ENCODE measurements around the gene PCLAF. TPM values are rescaled to one million over a fixed set of nuclear protein-coding genes. Genes with fewer than 3 reads are reported as not detected.

PCLAF gene
- total RNA-seq, 2 donors from 2014 or later, result 1.8 TPM; not detected in 1

DNA sequence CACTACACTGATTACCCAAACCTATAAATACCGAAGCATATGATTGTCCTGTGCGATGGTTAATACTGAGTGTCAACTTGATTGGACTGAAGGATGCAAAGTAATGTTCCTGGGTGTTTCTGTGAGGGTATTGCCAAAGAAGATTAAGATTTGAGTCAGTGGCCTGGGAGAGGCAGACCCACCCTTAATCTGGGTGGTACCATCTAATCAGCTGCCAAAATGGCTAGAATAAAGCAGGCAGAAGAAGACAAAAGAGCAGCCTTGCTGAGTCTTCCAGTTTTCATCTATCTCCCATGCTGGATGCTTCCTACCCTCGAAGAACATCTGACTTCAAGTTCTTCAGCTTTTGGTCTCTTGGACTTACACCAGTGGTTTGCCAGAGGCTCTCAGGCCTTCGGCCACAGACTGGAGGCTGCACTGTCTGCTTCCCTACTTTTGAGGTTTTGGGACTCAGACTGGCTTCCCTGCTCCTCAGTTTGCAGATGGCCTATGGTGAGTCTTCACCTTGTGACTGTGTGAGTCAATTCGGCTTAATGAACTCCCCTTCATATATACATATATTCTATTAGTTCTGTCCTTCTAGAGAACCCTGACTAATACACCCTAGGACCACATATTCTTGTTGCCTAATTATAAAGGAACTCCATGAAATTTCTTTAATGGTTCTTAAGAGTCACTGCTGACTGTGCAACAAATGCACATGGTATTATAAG, 56.9 kb downstream of the PCLAF start:
- TF ChIP-seq, protein P1, sequence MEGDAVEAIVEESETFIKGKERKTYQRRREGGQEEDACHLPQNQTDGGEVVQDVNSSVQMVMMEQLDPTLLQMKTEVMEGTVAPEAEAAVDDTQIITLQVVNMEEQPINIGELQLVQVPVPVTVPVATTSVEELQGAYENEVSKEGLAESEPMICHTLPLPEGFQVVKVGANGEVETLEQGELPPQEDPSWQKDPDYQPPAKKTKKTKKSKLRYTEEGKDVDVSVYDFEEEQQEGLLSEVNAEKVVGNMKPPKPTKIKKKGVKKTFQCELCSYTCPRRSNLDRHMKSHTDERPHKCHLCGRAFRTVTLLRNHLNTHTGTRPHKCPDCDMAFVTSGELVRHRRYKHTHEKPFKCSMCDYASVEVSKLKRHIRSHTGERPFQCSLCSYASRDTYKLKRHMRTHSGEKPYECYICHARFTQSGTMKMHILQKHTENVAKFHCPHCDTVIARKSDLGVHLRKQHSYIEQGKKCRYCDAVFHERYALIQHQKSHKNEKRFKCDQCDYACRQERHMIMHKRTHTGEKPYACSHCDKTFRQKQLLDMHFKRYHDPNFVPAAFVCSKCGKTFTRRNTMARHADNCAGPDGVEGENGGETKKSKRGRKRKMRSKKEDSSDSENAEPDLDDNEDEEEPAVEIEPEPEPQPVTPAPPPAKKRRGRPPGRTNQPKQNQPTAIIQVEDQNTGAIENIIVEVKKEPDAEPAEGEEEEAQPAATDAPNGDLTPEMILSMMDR (IDR thresholded peaks at IDR 0.05), result no peak
- no peak for TF ChIP-seq POLR2A (IDR thresholded peaks at IDR 0.05)

DNA sequence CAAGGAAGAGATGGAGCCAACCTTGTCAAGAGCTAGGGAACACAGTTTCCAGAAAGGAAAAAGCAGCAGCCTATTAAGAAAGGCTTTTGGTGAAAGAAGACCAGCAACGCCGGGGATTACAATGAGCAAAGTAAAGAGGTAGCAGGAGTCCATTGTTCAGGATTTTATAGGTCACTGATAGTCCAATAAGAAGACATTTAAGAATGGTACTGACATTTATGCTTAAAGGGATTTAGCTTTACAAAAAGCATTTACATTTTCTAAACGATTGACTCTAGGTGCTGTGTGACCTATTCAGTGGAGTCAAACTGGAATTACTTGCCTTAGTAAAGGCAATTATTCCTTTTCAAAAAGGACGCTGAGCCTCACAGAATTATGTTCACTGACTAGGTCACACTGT, 66.0 kb downstream of the PCLAF start:
- 62 to 81% methylated on average over 4 of the region's 4 CpGs for WGBS, 2 donors
- TF ChIP-seq POLR2A (IDR thresholded peaks at IDR 0.05), result no peak
- TF ChIP-seq, protein P1 (IDR thresholded peaks at IDR 0.05), result no peak

More for the DNA sequence above, 56.9 kb downstream of the PCLAF start:
- no peaks in the 10 kb centered on the region for H3K36me3 ChIP-seq (replicated peaks in 1 of 2; ENCODE audit: insufficient read depth in 1 of 2, low read depth in 2 of 2)
- DNase-seq (no peak), ATAC-seq (no peak)
- WGBS, 2 donors, result 90 to 92% methylated on average over 5 of the region's 5 CpGs
- no peaks in the 10 kb centered on the region for H3K27me3 ChIP-seq
- H3K4me3 ChIP-seq, result no peak overlapping the region
- H3K4me1 ChIP-seq, result no peaks in the 10 kb centered on the region
- H3K27ac ChIP-seq, result no peak overlapping the region
- intact Hi-C loops (cut with DNase I), result no loop called here
- H3K9me3 ChIP-seq, result no peaks in the 10 kb centered on the region

DNA sequence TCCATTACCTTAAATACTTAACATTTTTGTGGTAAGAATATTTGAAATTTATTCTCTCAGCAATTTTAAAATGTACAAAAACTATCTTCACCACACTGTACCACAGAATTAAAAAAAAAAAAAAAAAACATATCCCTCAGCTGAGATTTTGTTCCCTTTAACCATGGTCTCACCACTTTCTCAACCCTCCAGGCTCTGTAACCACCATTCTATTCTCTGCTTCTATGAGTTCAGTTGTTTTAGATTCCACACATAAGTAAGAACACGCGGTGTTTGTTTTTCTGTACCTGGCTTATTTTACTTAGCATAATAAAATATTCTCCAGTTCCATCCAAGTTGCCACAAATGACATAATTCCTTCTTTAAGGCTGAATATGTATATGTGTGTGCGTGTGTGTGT, 66.8 kb downstream of the PCLAF start:
- ATAC-seq, result no peak
- H3K4me3 ChIP-seq, result no peak overlapping the region
- TF ChIP-seq, protein P1 (IDR thresholded peaks at IDR 0.05), result no peak
- TF ChIP-seq POLR2A (IDR thresholded peaks at IDR 0.05), result no peak
- no peaks in the 10 kb centered on the region for H3K36me3 ChIP-seq (replicated peaks in 1 of 2; ENCODE audit: insufficient read depth in 1 of 2, low read depth in 2 of 2)
- 90 to 93% methylated on average over 3 of the region's 3 CpGs for WGBS, 2 donors
- H3K27ac ChIP-seq, result no peak overlapping the region
- no peaks in the 10 kb centered on the region for H3K27me3 ChIP-seq
- H3K4me1 ChIP-seq, result peaks cover 11% of the 10 kb centered on the region
- H3K9me3 ChIP-seq, result no peaks in the 10 kb centered on the region
- DNase-seq, result no peak
- intact Hi-C loops (cut with DNase I), result no loop called here

More for the DNA sequence above, 66.0 kb downstream of the PCLAF start:
- H3K4me1 ChIP-seq, result peaks cover 5% of the 10 kb centered on the region
- no peak overlapping the region for H3K27ac ChIP-seq
- DNase-seq (no peak), ATAC-seq (no peak)
- no peak overlapping the region for H3K4me3 ChIP-seq
- no peaks in the 10 kb centered on the region for H3K36me3 ChIP-seq (replicated peaks in 1 of 2; ENCODE audit: insufficient read depth in 1 of 2, low read depth in 2 of 2)
- H3K9me3 ChIP-seq, result no peaks in the 10 kb centered on the region
- intact Hi-C loops (cut with DNase I), result no loop called here
- H3K27me3 ChIP-seq, result no peaks in the 10 kb centered on the region

Small RNA genes lying within 50 kb of the gene (small RNA-seq; reads per million reads assigned to genes)
- not detected for gene RF00554

Other genes starting within 250 kb of the PCLAF start
- gene SNX22, start 229.7 kb downstream of the PCLAF start, total RNA-seq, result under 1 TPM; under 0.01 to 0.78 TPM
- 1,000 to 10,000 TPM in 1 of 2 donors, 100 to 1,000 TPM in 1; 159 to 1,343 TPM for gene PPIB, start 218.4 kb downstream of the PCLAF start, total RNA-seq
- 10 to 100 TPM in 1 of 2 donors, 1 to 10 TPM in 1; 6.7 to 13.8 TPM for gene CSNK1G1, start 25.3 kb downstream of the PCLAF start, total RNA-seq
- 10 to 100 TPM; 11.7 to 15.5 TPM for gene TRIP4, start 6.4 kb upstream of the PCLAF start, total RNA-seq
- 10 to 100 TPM; 17.9 to 22.7 TPM for gene ZNF609, start 79.1 kb upstream of the PCLAF start, total RNA-seq

Measured in body of pancreas (tissue), 4 donors.